GM12878 (cell line): ENCODE data around the gene RMND1. TPM values are rescaled to one million over a fixed set of nuclear protein-coding genes. Genes with fewer than 3 reads are reported as not detected.

Source experiments
- ATAC-seq: fragments of 200-7000 bp; cut with Tn5 transposase; 3 replicates; pipeline ENCODE4 v1.9.1; 2020; ENCODE audit warnings: mild to moderate bottlenecking, moderate library complexity
- BruUV-seq: library from RNA; stranded (reverse); fragments of 400-500 nt; replicated peaks from 2 replicates; lab custom pipeline; 2021; lab: Mats Ljungman, UMichigan
- CTCF ChIA-PET: fragments of 300-600 bp; sonication (Branson Sonifier 250); formaldehyde crosslinking; extraction: SDS; loops from one replicate; lab custom pipeline; 2021; ENCODE audit warnings: inconsistent platforms; lab: Yijun Ruan, JAX
- POLR2A ChIA-PET: fragments of 350-600 bp; formaldehyde crosslinking; extraction: SDS; loops from one replicate; lab custom pipeline; 2021; ENCODE audit warnings: inconsistent platforms; lab: Charles Lee
- RAD21 ChIA-PET: fragments of 300-600 bp; sonication (Branson Sonifier 250); formaldehyde crosslinking; loops from one replicate; lab custom pipeline; 2023; ENCODE audit warnings: antibody characterized with exemption; ENCODE audit not compliant: unreplicated experiment; lab: Charles Lee
- SMC1A ChIA-PET: fragments of 300-600 bp; sonication (Branson Sonifier 250); formaldehyde crosslinking; loops from one replicate; lab custom pipeline; 2023; ENCODE audit not compliant: unreplicated experiment, uncharacterized antibody; lab: Charles Lee
- DNase-seq: peaks from one replicate; pipeline ENCODE4 v3.0.0-alpha.2; 2011; ENCODE audit warnings: low read depth, low spot score
- FAIRE-seq: peaks from 3 replicates; lab custom pipeline; 2011; peaks lifted over from hg19 to GRCh38; lab: Jason Lieb, UNC
- H2AFZ ChIP-seq: 2 replicates; pipeline ENCODE4 v1.6.0; 2011; ENCODE audit warnings: low read depth, low read length, control low read depth; ENCODE audit not compliant: control insufficient read depth
- H3K27ac ChIP-seq: 2 replicates; pipeline ENCODE4 v1.5.1; 2011; ENCODE audit warnings: control low read depth; ENCODE audit not compliant: control insufficient read depth, insufficient read depth
- H3K27me3 ChIP-seq, 2 experiments: replicated peaks in 1 of 2; 2 replicates each; pipeline versions ENCODE4 v1.6.0 to v1.6.1; 2011; ENCODE audit warnings: low read length in 1 of 2; ENCODE audit not compliant: control insufficient read depth in 2 of 2, insufficient read depth in 2 of 2
- H3K36me3 ChIP-seq, 2 experiments: 2 replicates each; pipeline ENCODE4 v1.5.1; 2011; ENCODE audit warnings: low read length in 1 of 2; ENCODE audit not compliant: control insufficient read depth in 2 of 2, insufficient read depth in 2 of 2
- H3K4me1 ChIP-seq: 2 replicates; pipeline ENCODE4 v1.6.1; 2011; ENCODE audit warnings: mild to moderate bottlenecking, low read length, moderate library complexity, mixed read lengths; ENCODE audit not compliant: control insufficient read depth, insufficient read depth
- H3K4me2 ChIP-seq: 2 replicates; pipeline ENCODE4 v1.6.0; 2011; ENCODE audit warnings: control low read depth; ENCODE audit not compliant: control insufficient read depth, insufficient read depth
- H3K4me3 ChIP-seq: fragments of 200-600 bp; sonication (generic); 2 replicates; pipeline ENCODE4 v1.5.1; 2016
- H3K79me2 ChIP-seq: 2 replicates; pipeline ENCODE4 v1.6.0; 2011; ENCODE audit warnings: low read length; ENCODE audit not compliant: control insufficient read depth, insufficient read depth
- H3K9ac ChIP-seq: 2 replicates; pipeline ENCODE4 v1.8.0; 2011; ENCODE audit warnings: low read length, control low read depth, mixed read lengths; ENCODE audit not compliant: control insufficient read depth, insufficient read depth
- H3K9me3 ChIP-seq: replicated peaks from 3 replicates; pipeline ENCODE4 v1.5.1; 2011; ENCODE audit warnings: mild to moderate bottlenecking, low read length; ENCODE audit not compliant: control insufficient read depth, insufficient read depth
- H4K20me1 ChIP-seq: 2 replicates; pipeline ENCODE4 v1.6.0; 2011; ENCODE audit not compliant: control insufficient read depth, insufficient read depth
- BCL3 ChIP-seq: IDR thresholded peaks from 2 replicates; pipeline ENCODE4 v1.6.1; 2011; ENCODE audit warnings: borderline replicate concordance, low read depth, mild to moderate bottlenecking, moderate library complexity, low read length; ENCODE audit not compliant: insufficient read depth, poor library complexity, severe bottlenecking
- BHLHE40 ChIP-seq, 2 experiments: fragments of 450-650 bp in 1 of 2; IDR thresholded peaks; 2 replicates each; pipeline ENCODE4 v1.6.1; 2011 to 2017; ENCODE audit warnings: low read depth in 2 of 2, borderline replicate concordance in 1 of 2, improper control_type of control experiment in 1 of 2, low read length in 1 of 2, mild to moderate bottlenecking in 1 of 2
- CREB1 ChIP-seq: IDR thresholded peaks from 2 replicates; pipeline ENCODE4 v1.6.1; 2012; ENCODE audit warnings: low read depth, mild to moderate bottlenecking, inconsistent platforms
- IRF4 ChIP-seq: IDR thresholded peaks from 2 replicates; pipeline ENCODE4 v1.6.1; 2011; ENCODE audit warnings: low read depth, low read length
- KLF5 ChIP-seq: fragments of 450-650 bp; IDR thresholded peaks from 2 replicates; pipeline ENCODE4 v1.6.1; 2014; ENCODE audit warnings: mild to moderate bottlenecking; ENCODE audit not compliant: partially characterized antibody
- LARP7 ChIP-seq: fragments of 450-650 bp; IDR thresholded peaks from 2 replicates; pipeline ENCODE4 v1.6.1; 2017; ENCODE audit warnings: mild to moderate bottlenecking
- MTA3 ChIP-seq: IDR thresholded peaks from 2 replicates; pipeline ENCODE4 v1.6.1; 2012; ENCODE audit warnings: low read length, inconsistent platforms, borderline replicate concordance
- NBN ChIP-seq: fragments of 450-650 bp; IDR thresholded peaks from 2 replicates; pipeline ENCODE4 v1.6.1; 2016
- PKNOX1 ChIP-seq: fragments of 450-650 bp; IDR thresholded peaks from 2 replicates; pipeline ENCODE4 v1.6.1; 2016; ENCODE audit warnings: mild to moderate bottlenecking
- POLR2A ChIP-seq: IDR thresholded peaks from 2 replicates; pipeline ENCODE4 v1.6.1; 2011; ENCODE audit warnings: low read depth, mild to moderate bottlenecking, low read length
- REST ChIP-seq: IDR thresholded peaks from 2 replicates; pipeline ENCODE4 v1.6.1; 2012; ENCODE audit warnings: mild to moderate bottlenecking, low read depth, low read length
- ZNF24 ChIP-seq: fragments of 450-650 bp; IDR thresholded peaks from 2 replicates; pipeline ENCODE4 v1.6.1; 2017; ENCODE audit warnings: antibody characterized with exemption, mild to moderate bottlenecking
- ZNF622 ChIP-seq: fragments of 450-650 bp; IDR thresholded peaks from 2 replicates; pipeline ENCODE4 v1.6.1; 2017; ENCODE audit warnings: mild to moderate bottlenecking, inconsistent platforms
- ZNF687 ChIP-seq: fragments of 450-650 bp; IDR thresholded peaks from 2 replicates; pipeline ENCODE4 v1.6.1; 2017; ENCODE audit warnings: mild to moderate bottlenecking, moderate library complexity
- in situ Hi-C: fragments of 300-500 bp; cut with MboI; formaldehyde crosslinking; loops from 9 replicates; pipeline ENCODE4 v1.14.3; 2018; ENCODE audit warnings: mixed read lengths
- intact Hi-C: fragments of 100-400 bp; cut with micrococcal nuclease; formaldehyde crosslinking; loops from one replicate; pipeline ENCODE4 v1.14.2; 2022; ENCODE audit not compliant: unreplicated experiment
- polyA plus RNA-seq, 11 experiments: library from polyadenylated mRNA; depleted of rRNA in 4 of 11; unstranded in 6 of 11; stranded (reverse) in 5 of 11; fragments of >200 nt; fragmentation: Nextera tagmentation in 4 of 11; fragmentation: Illumina TruSeq in 1 of 11; extraction: Ambion mirVana in 4 of 11; extraction: Trizol in 1 of 11; gene quantifications; 1 replicate in 1 of 11; 2 replicates in 10 of 11; pipeline versions ENCODE4 v1.2.1 to v1.2.3, GENCODE V29; 2011 to 2016; ENCODE audit warnings: inconsistent platforms in 2 of 11, missing spikeins in 2 of 11, low read depth in 1 of 11
- total RNA-seq, 4 experiments: library from RNA; depleted of rRNA in 3 of 4; stranded (reverse); fragments of >200 nt in 3 of 4; fragmentation: Illumina TruSeq in 1 of 4; extraction: Trizol in 1 of 4; gene quantifications; 2 replicates each; pipeline versions ENCODE4 v1.2.1 to v1.2.3, GENCODE V29; 2013 to 2021

The RMND1 gene
- total and polyA plus RNA-seq, 10 of the 15 experiments (the other 5 are each of a cell fraction or from before 2014, with no cell fraction given): 15.9 to 34.5 (median 21.4) TPM

- in situ Hi-C loops: no loop called here
- H3K9ac ChIP-seq: no peak overlapping the region
- intact Hi-C loops: no loop called here
- no peak overlapping the region for H3K4me3 ChIP-seq
- ChIA-PET POLR2A (no interaction called here), SMC1A (interaction anchor here (0.7 to 1.4 kb wide), 4 partner anchors 12 to 90 kb away, joined by 3 to 4 read pairs (median 3); no protein-coding TSS in a partner anchor), CTCF (interaction anchor here (1.2 kb wide), 1 partner anchor 77 kb away, joined by 3 read pairs; no protein-coding TSS in a partner anchor), RAD21 (no interaction called here)
- ATAC-seq (no peak), FAIRE-seq (no peak), DNase-seq (no peak)
- H3K79me2 ChIP-seq: no peaks in the 10 kb centered on the region
- no peaks in the 10 kb centered on the region; the same call in 1 of the 2 replicates for H3K4me1 ChIP-seq
- H3K36me3 ChIP-seq: no peaks in the 10 kb centered on the region
- H2AFZ ChIP-seq: no peak overlapping the region
- no peaks in the 10 kb centered on the region for H4K20me1 ChIP-seq
- no peaks in the 10 kb centered on the region; the same call in 2 of the 3 replicates for H3K9me3 ChIP-seq
- H3K27me3 ChIP-seq: no peaks in the 10 kb centered on the region
- no peak overlapping the region for H3K27ac ChIP-seq
- no TSS peak for BruUV-seq
- H3K4me2 ChIP-seq: no peak overlapping the region
- TF ChIP-seq PKNOX1: no peak
- TF ChIP-seq LARP7: no peak
- no peak for TF ChIP-seq KLF5
- no peak for TF ChIP-seq IRF4
- no peak for TF ChIP-seq NBN
- no peak for TF ChIP-seq ZNF24
- TF ChIP-seq ZNF622: no peak
- TF ChIP-seq CREB1: no peak
- no peak for TF ChIP-seq BHLHE40 (IDR thresholded peaks at IDR 0.05; ENCODE audit: borderline replicate concordance in 1 of 2, low read depth in 2 of 2, low read length in 1 of 2)
- TF ChIP-seq ZNF687: no peak
- no peak for TF ChIP-seq POLR2A
- TF ChIP-seq REST: no peak
- no peak for TF ChIP-seq MTA3
- TF ChIP-seq BCL3: no peak
These were observed 32.1 kb upstream of the RMND1 start for GRCh38 chr6:151483994-151484393.
